H1 (cell line): ENCODE results near the gene CHSY3. TPM values are rescaled to one million over a fixed set of nuclear protein-coding genes. Genes with fewer than 3 reads are reported as not detected.

Source experiments
- CBX5 ChIP-seq: fragments of 300-800, 300-1000 bp; sonication (generic); IDR thresholded peaks from 2 replicates; pipeline ENCODE4 v1.7.1; 2016; ENCODE audit warnings: antibody characterized with exemption, low read length, low read depth
- POLR2AphosphoS5 ChIP-seq: IDR thresholded peaks from 2 replicates; pipeline ENCODE4 v1.6.1; 2011; ENCODE audit warnings: low read depth, low read length
- polyA plus RNA-seq, 7 experiments: library from polyadenylated mRNA; depleted of rRNA in 3 of 7; stranded (reverse) in 5 of 7; unstranded in 2 of 7; fragments of >200 nt in 5 of 7; fragments of 200-250 nt in 2 of 7; gene quantifications; 1 replicate in 5 of 7; 2 replicates in 1 of 7; 4 replicates in 1 of 7; pipeline versions ENCODE4 v1.2.1 to v1.2.3, GENCODE V29; 2011 to 2013; ENCODE audit warnings: missing spikeins in 2 of 7, mixed read lengths in 2 of 7
- total RNA-seq: library from RNA; stranded (reverse); fragmentation: NEBNext Ultra II Directional; extraction: Animal tissue kit (Norgen Biotek cat#: 25700); gene quantifications from 2 replicates; pipeline ENCODE4 v1.2.1, GENCODE V29; 2021
- TF ChIP-seq, protein P1 (sequence below): fragments of 300-600 bp; sonication (generic); IDR thresholded peaks from 2 replicates; pipeline ENCODE4 v1.7.1; 2012; ENCODE audit warnings: low read length, moderate library complexity, mild to moderate bottlenecking, inconsistent platforms; ENCODE audit not compliant: insufficient replicate concordance

Gene CHSY3
- total and polyA plus RNA-seq, 2 of the 8 experiments (the other 6 are each of a cell fraction or from before 2014, with no cell fraction given): 0.24 to 1.8 TPM

DNA sequence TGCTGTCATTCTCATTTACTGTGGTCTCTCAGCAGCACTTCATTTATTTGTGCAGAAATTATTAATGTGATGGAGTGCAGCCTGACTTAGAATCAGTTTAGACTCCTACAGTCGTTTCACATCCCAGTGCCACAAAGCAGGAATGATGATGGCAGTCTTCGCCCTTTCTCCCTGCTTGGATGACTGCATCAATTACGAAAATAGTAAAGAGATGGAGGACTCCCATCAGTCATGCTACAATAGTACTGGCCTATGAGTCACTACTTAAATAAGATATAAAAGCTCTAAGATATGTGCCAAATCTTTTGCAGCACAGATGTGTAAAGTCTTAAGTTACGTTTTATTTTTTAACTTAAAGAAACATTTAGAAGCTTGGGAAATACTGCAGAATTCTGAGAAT is 263.9 kb downstream of the CHSY3 start (continued):
- TF ChIP-seq, protein P1, sequence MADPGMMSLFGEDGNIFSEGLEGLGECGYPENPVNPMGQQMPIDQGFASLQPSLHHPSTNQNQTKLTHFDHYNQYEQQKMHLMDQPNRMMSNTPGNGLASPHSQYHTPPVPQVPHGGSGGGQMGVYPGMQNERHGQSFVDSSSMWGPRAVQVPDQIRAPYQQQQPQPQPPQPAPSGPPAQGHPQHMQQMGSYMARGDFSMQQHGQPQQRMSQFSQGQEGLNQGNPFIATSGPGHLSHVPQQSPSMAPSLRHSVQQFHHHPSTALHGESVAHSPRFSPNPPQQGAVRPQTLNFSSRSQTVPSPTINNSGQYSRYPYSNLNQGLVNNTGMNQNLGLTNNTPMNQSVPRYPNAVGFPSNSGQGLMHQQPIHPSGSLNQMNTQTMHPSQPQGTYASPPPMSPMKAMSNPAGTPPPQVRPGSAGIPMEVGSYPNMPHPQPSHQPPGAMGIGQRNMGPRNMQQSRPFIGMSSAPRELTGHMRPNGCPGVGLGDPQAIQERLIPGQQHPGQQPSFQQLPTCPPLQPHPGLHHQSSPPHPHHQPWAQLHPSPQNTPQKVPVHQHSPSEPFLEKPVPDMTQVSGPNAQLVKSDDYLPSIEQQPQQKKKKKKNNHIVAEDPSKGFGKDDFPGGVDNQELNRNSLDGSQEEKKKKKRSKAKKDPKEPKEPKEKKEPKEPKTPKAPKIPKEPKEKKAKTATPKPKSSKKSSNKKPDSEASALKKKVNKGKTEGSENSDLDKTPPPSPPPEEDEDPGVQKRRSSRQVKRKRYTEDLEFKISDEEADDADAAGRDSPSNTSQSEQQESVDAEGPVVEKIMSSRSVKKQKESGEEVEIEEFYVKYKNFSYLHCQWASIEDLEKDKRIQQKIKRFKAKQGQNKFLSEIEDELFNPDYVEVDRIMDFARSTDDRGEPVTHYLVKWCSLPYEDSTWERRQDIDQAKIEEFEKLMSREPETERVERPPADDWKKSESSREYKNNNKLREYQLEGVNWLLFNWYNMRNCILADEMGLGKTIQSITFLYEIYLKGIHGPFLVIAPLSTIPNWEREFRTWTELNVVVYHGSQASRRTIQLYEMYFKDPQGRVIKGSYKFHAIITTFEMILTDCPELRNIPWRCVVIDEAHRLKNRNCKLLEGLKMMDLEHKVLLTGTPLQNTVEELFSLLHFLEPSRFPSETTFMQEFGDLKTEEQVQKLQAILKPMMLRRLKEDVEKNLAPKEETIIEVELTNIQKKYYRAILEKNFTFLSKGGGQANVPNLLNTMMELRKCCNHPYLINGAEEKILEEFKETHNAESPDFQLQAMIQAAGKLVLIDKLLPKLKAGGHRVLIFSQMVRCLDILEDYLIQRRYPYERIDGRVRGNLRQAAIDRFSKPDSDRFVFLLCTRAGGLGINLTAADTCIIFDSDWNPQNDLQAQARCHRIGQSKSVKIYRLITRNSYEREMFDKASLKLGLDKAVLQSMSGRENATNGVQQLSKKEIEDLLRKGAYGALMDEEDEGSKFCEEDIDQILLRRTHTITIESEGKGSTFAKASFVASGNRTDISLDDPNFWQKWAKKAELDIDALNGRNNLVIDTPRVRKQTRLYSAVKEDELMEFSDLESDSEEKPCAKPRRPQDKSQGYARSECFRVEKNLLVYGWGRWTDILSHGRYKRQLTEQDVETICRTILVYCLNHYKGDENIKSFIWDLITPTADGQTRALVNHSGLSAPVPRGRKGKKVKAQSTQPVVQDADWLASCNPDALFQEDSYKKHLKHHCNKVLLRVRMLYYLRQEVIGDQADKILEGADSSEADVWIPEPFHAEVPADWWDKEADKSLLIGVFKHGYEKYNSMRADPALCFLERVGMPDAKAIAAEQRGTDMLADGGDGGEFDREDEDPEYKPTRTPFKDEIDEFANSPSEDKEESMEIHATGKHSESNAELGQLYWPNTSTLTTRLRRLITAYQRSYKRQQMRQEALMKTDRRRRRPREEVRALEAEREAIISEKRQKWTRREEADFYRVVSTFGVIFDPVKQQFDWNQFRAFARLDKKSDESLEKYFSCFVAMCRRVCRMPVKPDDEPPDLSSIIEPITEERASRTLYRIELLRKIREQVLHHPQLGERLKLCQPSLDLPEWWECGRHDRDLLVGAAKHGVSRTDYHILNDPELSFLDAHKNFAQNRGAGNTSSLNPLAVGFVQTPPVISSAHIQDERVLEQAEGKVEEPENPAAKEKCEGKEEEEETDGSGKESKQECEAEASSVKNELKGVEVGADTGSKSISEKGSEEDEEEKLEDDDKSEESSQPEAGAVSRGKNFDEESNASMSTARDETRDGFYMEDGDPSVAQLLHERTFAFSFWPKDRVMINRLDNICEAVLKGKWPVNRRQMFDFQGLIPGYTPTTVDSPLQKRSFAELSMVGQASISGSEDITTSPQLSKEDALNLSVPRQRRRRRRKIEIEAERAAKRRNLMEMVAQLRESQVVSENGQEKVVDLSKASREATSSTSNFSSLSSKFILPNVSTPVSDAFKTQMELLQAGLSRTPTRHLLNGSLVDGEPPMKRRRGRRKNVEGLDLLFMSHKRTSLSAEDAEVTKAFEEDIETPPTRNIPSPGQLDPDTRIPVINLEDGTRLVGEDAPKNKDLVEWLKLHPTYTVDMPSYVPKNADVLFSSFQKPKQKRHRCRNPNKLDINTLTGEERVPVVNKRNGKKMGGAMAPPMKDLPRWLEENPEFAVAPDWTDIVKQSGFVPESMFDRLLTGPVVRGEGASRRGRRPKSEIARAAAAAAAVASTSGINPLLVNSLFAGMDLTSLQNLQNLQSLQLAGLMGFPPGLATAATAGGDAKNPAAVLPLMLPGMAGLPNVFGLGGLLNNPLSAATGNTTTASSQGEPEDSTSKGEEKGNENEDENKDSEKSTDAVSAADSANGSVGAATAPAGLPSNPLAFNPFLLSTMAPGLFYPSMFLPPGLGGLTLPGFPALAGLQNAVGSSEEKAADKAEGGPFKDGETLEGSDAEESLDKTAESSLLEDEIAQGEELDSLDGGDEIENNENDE: no peak
- TF ChIP-seq POLR2AphosphoS5: no peak
- no peak for TF ChIP-seq CBX5
